ENCODE results near the gene SUGP1. TPM values are rescaled to one million over a fixed set of nuclear protein-coding genes. Genes with fewer than 3 reads are reported as not detected.

Gene SUGP1
- total RNA-seq, 2 experiments from 2014 or later, result 63.1 to 67.1 TPM

- no peak overlapping the region for H3K27ac Mint-ChIP-seq
- H3K4me3 Mint-ChIP-seq, result no peak overlapping the region
- H3K27me3 Mint-ChIP-seq, result peaks cover 10% of the 10 kb centered on the region
- ChIA-PET CTCF (no interaction called here), POLR2A (no interaction called here)
- no peaks in the 10 kb centered on the region for H3K9me3 Mint-ChIP-seq
- H3K36me3 Mint-ChIP-seq (ENCODE audit: low read depth), result peaks cover 29% of the 10 kb centered on the region
- DNase-seq, result no peak
- H3K4me1 Mint-ChIP-seq, result peaks cover 2% of the 10 kb centered on the region
These were observed 42.0 kb downstream of the SUGP1 start for GRCh38 chr19:19278315-19278714.

- Mint-ChIP-seq H3K4me1 (peaks cover 3% of the 10 kb centered on the region), H3K9me3 (no peaks in the 10 kb centered on the region), H3K4me3 (no peak overlapping the region), H3K36me3 (ENCODE audit: low read depth) (peaks cover 27% of the 10 kb centered on the region), H3K27ac (no peak overlapping the region), H3K27me3 (peaks cover 18% of the 10 kb centered on the region)
- DNase-seq, result no peak
- ChIA-PET CTCF (no interaction called here), POLR2A (no interaction called here)
These were observed 43.5 kb downstream of the SUGP1 start for GRCh38 chr19:19276851-19277250.

GRCh38 chr19:19276386-19276785, 43.9 kb downstream of the SUGP1 start:
- no peaks in the 10 kb centered on the region for H3K9me3 Mint-ChIP-seq
- H3K4me3 Mint-ChIP-seq, result no peak overlapping the region
- H3K27ac Mint-ChIP-seq, result no peak overlapping the region
- peaks cover 20% of the 10 kb centered on the region for H3K27me3 Mint-ChIP-seq
- DNase-seq, result no peak
- ChIA-PET CTCF (interaction anchor here (0.6 kb wide), 1 partner anchor 133 kb away, joined by 4 read pairs; no protein-coding TSS in a partner anchor), POLR2A (no interaction called here)
- peaks cover 3% of the 10 kb centered on the region for H3K4me1 Mint-ChIP-seq
- H3K36me3 Mint-ChIP-seq (ENCODE audit: low read depth), result peaks cover 24% of the 10 kb centered on the region

DNA sequence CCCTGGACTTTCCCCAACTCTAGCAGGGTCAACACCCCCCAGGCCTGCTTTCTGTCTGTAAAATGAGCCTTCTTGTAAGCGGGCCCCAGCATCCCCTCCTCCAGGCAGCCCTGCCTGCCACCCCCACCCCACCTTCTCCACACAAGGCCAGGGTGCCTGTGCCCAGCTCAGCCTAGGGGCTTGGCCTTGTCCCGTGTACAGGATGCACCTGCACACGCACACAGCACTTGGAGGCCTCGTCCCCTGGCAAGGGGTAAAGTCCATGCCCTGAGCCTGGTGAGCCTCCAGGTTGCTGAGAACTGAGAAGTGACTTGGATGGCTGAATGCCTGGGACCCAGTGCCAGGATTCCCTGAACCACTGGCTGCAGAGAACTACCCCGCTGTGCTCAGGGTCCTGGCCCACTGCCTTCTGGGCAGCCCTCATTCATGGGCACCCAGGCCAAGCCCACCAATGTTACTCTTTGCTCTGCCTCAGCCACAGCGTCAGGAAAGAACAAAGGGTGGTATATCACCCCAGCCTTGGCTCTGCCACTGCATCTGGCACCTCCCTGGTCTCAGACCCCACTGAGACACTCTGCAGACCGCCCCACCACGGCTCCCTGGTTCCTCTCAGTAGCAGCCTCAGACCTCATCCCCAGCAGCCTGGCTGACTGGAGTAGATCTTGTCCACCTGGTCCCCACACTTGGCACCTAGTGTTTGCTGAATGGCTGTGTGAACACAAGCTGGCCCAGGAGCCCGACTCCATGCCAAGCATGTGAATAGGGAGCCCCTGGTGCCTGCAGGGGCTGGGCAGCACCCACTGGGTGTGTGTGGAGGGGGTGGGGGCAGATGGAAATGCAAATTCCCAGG, 45.4 kb downstream of the SUGP1 start:
- CTCF ChIA-PET, result no interaction called here

DNA sequence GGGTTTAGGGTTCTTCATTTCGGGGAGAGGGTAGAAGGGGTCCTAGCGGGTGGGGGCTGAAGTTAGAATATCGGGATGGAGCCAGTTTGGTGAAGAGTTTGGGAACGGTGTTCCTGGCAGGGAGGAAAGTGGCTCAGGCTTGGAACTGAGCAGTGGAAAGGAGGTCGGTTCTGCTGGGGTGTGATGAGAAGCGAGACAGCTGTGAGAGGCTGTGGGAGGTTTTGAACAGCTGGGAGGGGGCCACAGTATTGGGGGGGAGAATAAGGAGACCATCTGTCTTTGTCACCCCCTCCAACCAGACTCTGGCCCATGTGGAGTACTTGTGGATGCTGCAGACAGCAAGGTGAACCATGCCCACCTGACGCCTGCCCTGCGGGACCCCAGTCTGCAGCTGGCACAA, 46.2 kb downstream of the SUGP1 start:
- CTCF ChIA-PET, result no interaction called here
- Mint-ChIP-seq H3K9me3 (no peaks in the 10 kb centered on the region), H3K27me3 (peaks cover 23% of the 10 kb centered on the region), H3K4me3 (no peak overlapping the region), H3K36me3 (ENCODE audit: low read depth) (peaks cover 20% of the 10 kb centered on the region), H3K4me1 (peaks cover 3% of the 10 kb centered on the region), H3K27ac (no peak overlapping the region)
- POLR2A ChIA-PET, result no interaction called here
- no peak for DNase-seq

More for the DNA sequence above, 45.4 kb downstream of the SUGP1 start:
- no peak for DNase-seq
- peaks cover 23% of the 10 kb centered on the region for H3K27me3 Mint-ChIP-seq
- H3K36me3 Mint-ChIP-seq (ENCODE audit: low read depth), result peaks cover 20% of the 10 kb centered on the region
- H3K4me3 Mint-ChIP-seq, result no peak overlapping the region
- POLR2A ChIA-PET, result no interaction called here
- H3K4me1 Mint-ChIP-seq, result peaks cover 3% of the 10 kb centered on the region
- no peaks in the 10 kb centered on the region for H3K9me3 Mint-ChIP-seq
- no peak overlapping the region for H3K27ac Mint-ChIP-seq

GRCh38 chr19:19271828-19272599, 48.3 kb downstream of the SUGP1 start:
- no peak overlapping the region for H3K27ac Mint-ChIP-seq
- H3K4me1 Mint-ChIP-seq, result peaks cover 3% of the 10 kb centered on the region
- CTCF ChIA-PET, result interaction anchor here (0.6 kb wide), 1 partner anchor 337 kb away, joined by 9 read pairs; no protein-coding TSS in a partner anchor
- no peak overlapping the region for H3K4me3 Mint-ChIP-seq
- no peak for DNase-seq
- H3K9me3 Mint-ChIP-seq, result no peaks in the 10 kb centered on the region
- POLR2A ChIA-PET, result no interaction called here
- peaks cover 23% of the 10 kb centered on the region for H3K27me3 Mint-ChIP-seq
- H3K36me3 Mint-ChIP-seq (ENCODE audit: low read depth), result peaks cover 10% of the 10 kb centered on the region

DNA sequence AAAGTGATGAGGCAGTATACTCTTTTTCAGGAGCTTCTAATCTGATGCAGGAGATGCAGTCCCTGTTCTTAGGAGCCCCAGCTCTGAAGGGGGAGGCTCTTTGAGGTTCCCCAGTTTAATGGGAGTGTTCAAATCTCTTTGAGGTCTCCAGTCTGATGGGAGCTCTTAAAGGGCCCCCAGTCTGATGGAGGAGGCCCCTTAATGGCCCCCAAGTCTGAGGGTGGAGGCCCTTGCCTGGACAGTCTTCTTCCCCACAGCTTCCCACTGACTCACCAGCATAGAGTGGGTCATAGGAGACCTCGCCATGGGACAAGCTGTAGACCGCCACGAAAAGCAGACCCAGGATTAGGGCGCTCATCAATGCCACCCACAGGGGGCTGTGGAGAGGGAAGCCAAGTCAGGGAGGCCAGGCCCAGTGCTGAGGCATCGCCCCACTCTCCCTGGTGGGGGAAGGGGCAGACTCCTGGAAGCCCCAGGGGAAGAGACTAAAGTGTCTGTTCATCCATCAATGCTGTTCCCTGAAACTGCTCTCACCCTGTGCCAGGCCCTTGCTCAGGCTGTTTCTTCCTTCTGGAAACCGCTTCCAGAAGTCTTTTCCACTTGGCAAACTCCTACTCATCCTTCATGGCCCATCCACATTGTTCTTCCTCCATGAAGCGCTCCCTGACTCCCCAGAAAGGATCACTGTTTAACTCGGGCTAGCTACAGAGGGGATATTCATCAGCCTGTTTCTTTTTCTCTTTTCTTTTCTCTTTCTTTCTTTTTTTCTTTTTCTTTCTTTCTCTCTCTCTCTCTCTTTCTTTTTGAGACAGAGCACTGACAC, 49.3 kb downstream of the SUGP1 start:
- Mint-ChIP-seq H3K27ac (no peak overlapping the region), H3K9me3 (no peaks in the 10 kb centered on the region), H3K36me3 (ENCODE audit: low read depth) (no peaks in the 10 kb centered on the region), H3K4me1 (peaks cover 3% of the 10 kb centered on the region), H3K27me3 (peaks cover 23% of the 10 kb centered on the region), H3K4me3 (no peak overlapping the region)
- ChIA-PET CTCF (no interaction called here), POLR2A (interaction anchor here (1.1 kb wide), 1 partner anchor 9 kb away, joined by 3 read pairs; no protein-coding TSS in a partner anchor)
- no peak for DNase-seq

DNA sequence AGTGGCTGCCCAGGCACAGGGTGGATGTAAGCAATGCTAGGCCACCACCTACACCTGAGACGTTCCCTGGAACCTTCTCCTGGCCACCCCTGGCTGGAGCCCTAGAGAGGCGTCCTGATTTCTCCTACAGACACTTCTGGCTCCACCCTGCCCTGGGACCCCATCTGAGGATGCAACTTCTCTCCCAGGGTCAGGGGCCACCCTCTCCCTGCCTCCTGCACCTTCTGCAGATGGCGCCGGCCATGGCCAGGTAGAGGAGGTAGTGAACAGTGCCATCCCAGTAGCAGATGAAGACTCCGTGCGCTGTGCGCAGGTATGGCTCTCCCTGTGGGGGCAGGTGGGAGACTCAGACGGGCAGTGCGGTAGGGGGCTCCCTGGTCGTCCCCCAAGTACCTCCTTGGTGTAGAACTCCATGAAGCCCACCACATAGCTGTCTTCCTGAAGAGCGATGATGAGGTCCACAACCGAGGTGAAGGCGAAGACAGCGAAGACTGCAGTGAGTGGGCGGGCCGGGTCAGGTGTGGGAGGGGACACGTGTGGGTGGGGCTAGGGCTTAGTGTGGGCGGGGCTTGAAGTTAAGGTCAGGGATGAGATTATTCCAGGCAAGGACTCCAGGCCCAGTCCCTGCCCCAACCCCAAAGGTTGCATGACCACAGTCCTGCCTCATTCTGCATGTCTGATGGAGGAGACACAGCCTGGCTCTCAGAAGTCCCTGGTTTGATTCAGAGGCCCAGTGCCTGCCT, 50.2 kb downstream of the SUGP1 start:
- H3K4me3 Mint-ChIP-seq, result no peak overlapping the region
- H3K27ac Mint-ChIP-seq, result no peak overlapping the region
- no peak for DNase-seq
- CTCF ChIA-PET, result no interaction called here
- H3K27me3 Mint-ChIP-seq, result peaks cover 23% of the 10 kb centered on the region
- H3K36me3 Mint-ChIP-seq (ENCODE audit: low read depth), result no peaks in the 10 kb centered on the region
- H3K9me3 Mint-ChIP-seq, result no peaks in the 10 kb centered on the region
- POLR2A ChIA-PET, result interaction anchor here (1.1 kb wide), 1 partner anchor 10 kb away, joined by 3 read pairs; no protein-coding TSS in a partner anchor
- peaks cover 3% of the 10 kb centered on the region for H3K4me1 Mint-ChIP-seq

- ChIA-PET CTCF (no interaction called here), POLR2A (no interaction called here)
- no peak overlapping the region for H3K27ac Mint-ChIP-seq
- H3K4me3 Mint-ChIP-seq, result no peak overlapping the region
- no peaks in the 10 kb centered on the region for H3K9me3 Mint-ChIP-seq
- H3K27me3 Mint-ChIP-seq, result peaks cover 21% of the 10 kb centered on the region
- H3K4me1 Mint-ChIP-seq, result peaks cover 3% of the 10 kb centered on the region
- no peaks in the 10 kb centered on the region for H3K36me3 Mint-ChIP-seq (ENCODE audit: low read depth)
- DNase-seq, result no peak
These were observed 51.6 kb downstream of the SUGP1 start for GRCh38 chr19:19268453-19269385.

DNA sequence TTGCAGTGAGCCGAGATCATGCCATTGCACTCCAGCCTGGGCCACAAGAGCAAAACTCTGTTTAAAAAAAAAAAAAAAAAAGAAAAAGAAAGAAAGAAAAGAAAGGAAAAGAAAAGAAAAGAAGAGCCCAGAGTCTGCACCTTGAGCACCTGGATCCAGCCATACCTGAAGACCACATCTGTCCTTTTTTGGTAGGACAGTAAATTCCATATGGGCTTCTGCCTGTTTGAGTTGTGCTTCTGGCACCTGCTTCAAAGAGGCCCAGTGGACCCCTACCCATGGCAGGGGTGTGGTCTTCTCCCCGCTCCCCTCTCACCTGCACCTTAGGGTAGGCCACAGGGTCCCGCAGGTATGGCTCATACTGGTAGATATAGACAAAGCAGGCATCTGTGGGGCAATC, 53.0 kb downstream of the SUGP1 start:
- ChIA-PET CTCF (no interaction called here), POLR2A (no interaction called here)
- Mint-ChIP-seq H3K27ac (no peak overlapping the region), H3K9me3 (no peaks in the 10 kb centered on the region), H3K4me3 (no peak overlapping the region), H3K4me1 (peaks cover 2% of the 10 kb centered on the region), H3K27me3 (peaks cover 23% of the 10 kb centered on the region), H3K36me3 (ENCODE audit: low read depth) (no peaks in the 10 kb centered on the region)
- no peak for DNase-seq

DNA sequence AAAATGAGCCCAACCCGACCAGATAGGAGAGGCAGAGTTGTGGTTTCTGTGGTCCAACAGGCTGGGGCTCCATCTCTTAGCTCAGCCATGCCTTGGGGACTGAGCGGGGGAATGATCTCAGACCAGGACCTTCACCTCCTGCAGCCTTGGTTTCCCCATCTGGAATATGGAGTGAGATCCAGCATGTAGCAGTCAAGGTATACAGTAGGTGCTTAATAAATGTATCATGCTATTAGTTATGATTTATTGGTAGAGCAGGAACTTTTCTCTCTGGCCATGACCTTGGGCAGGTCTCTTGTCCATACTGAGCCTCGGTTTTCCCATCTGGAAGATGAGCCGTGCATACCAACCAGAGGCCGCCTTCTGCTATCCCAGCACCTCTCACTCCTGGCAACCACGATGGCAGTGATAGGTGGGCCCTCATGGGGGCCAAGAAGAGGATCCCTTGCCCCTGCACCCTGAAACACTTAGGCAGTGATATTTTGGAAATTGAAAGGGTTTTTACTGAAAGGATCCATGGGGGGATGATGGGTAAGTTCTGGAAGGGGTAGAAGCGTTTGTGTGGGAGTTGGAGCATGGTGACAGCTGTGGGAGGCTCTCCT, 56.3 kb downstream of the SUGP1 start:
- ChIA-PET CTCF (no interaction called here), POLR2A (no interaction called here)
- peaks cover 4% of the 10 kb centered on the region for H3K4me1 Mint-ChIP-seq
- H3K4me3 Mint-ChIP-seq, result no peak overlapping the region
- no peak for DNase-seq
- no peaks in the 10 kb centered on the region for H3K9me3 Mint-ChIP-seq
- H3K36me3 Mint-ChIP-seq (ENCODE audit: low read depth), result no peaks in the 10 kb centered on the region
- peaks cover 33% of the 10 kb centered on the region for H3K27me3 Mint-ChIP-seq
- no peak overlapping the region for H3K27ac Mint-ChIP-seq
